Measurements from ENCODE around the gene MIDN.
"Not testable (repeated sequence)": the region's sequence is repeated elsewhere in the genome, so short reads cannot be mapped to it uniquely, and the experiment has no call there.

Gene MIDN

DNA sequence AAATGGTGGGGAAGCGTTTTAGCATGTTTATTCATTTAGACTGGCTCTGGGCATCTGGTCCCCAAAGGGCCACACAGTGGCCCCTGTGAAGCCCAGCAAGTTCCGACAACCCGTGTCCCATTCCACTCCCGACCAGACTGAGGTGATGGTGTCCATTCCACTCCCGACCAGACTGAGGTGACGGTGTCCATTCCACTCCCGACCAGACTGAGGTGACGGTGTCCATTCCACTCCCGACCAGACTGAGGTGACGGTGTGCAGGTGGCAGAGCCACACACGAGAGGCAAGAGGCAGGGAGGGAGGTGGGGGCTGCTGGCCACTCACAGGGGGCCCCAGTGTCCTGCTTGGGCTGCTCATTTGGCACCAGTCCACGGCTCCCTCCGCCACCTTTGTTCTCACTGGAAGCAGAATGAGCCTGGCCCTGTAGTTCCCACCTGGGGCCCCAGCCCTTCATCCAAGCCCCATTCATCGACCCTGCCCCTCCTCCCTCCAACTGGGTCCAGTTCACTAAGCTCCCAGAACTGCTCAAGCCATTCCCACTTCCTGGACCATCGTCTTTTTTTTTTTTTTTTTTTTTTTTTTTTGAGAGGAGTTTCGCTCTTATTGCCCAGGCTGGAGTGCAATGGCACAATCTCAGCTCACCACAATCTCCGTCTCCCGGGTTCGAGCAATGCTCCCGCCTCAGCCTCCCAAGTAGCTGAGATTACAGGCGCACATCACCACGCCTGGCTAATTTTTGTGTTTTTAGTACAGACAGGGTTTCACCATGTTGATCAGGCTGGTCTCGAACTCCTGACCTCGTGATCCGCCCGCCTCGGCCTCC is 1.9 kb upstream of the MIDN start:
- DNase-seq (ENCODE audit: low read depth) = not testable (repeated sequence)

DNA sequence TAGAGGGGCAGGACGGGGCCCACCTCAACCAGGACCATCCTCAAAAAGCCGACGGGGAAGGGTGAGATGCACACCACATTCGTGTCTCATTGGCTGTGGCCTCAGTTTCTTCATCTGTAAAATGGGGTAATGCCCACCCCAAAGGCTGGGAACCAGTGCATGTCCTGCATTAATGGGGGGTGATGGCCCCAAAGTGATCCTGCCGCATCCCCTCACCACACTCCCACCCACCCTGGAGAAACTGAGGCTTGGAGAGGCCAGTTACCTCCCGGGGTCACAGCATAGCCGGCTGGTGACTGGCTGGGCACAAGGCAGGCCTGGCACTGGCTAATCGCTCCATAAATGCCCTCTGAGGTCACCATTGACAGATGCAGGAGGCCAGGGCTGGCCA is 640 bp upstream of the MIDN start:
- DNase-seq (ENCODE audit: low read depth) = no peak

DNA sequence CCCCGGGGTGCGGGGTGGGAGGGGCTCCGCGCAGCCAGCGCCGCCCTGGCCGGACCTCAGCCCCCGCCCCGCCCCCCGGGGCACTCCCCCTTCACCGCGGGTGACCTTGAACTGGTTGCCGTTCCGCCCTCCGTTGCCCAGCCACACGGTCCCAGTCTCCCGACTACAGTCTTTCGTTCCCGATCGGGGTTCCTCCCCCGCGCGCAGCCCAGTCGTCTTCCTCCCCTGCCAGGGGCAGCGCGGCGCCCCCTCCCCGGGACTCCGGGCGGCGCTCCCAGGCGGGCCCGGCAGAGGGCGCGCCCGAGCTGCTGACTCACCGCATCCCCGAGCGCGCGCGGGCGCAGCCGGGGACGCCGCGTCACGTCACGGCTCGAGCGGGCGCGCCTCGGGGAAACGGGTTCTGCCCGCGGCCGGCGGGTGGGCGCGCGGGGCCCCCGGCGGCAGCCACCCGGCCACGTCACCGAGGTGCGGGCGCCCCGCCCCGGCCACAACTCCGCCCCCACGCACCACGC is 459 bp downstream of the MIDN start:
- peak; percentile 76 for DNase-seq (ENCODE audit: low read depth)

DNA sequence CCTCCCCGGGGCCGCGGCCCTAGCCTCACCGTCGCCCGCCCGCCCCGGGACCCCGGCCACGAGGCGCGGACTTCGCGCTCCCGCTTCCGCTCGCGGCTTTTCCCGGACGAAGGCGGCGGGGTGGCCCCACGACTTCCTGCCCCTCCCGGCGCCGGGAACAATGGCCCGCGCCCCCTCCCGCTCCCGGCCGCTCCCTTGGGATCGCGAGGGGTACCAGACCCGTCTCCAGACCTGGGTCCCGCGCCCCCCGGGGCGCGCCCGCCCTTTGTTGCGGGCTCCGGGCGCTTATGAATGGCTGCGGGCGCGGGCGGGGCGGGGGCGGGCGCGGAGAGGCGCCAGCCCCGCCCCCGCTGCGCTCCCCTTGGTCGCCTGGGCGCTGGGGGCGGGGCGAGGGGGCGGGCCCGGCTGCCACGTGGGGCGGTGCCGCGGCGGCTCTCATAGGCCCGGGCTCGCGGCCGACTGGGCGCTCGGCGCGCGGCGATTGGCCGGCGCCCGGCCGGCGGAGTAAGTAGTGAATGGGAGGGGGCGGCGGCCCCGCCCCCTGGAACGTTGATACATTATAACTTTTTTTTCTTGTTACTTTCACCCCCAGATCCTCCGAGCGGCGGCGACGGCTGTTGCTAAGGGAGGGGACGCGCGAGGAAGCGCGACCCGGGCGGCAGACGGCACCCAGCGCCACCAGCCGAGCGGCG is 1.1 kb downstream of the MIDN start:
- DNase-seq (ENCODE audit: low read depth) = peak; percentile 92

DNA sequence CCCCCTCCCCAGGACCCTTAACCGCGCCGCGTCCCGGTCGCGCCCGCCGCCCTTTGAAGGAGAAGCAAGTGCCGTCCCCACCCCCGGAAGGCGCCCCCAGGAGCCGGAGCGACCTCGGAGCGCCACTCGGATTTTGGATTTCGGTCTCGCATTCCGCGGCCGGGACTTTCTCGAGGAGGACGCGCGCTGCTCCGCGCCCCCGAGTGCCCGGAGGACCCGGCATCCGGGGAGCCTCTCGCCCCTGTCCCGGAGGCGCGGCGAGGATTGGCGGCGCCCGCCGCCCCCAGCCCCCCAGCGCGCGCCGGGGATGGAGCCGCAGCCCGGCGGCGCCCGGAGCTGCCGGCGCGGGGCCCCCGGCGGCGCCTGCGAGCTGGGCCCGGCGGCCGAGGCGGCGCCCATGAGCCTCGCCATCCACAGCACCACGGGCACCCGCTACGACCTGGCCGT is 1.6 kb downstream of the MIDN start:
- DNase-seq (ENCODE audit: low read depth) = no peak

DNA sequence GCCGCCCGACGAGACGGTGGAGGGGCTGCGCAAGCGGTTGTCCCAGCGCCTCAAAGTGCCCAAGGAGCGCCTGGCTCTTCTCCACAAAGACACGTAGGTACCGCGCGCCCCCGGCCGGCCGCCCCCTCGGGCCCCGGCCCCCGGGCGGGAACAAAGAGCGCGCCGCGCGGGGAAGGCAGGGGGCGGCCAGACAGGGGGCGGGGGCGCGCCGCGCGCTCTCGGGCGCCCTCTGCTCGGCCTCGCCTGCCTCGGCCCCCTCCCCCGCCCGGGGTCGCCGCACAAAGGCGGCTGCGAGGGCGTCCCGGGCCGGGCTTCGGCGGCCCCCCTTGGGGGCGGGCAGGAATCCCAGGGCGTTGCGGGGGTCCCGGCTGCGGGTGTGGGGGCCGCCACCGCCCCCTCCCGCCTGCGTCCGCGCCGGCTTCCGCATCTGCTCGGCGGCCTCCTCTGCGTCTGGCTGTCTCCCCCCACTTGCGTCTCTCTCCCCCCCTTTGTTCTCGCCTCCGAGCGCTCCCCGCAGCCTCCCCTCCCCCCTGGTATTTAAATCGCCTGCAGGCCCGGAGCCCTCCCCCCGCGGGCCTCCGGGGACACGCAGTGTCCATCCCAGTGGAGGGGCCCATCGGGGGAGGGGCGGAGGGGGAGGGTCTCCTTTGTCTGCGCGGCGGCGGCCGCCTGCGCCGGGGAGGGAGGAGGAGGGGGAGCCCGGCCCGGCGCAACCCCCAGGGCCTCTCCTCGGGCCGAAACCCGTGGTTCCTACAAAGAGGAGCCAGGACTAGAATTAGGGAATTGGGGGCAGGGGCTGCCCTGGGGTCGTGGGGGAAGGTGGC is 2.3 kb downstream of the MIDN start:
- DNase-seq (ENCODE audit: low read depth) = no peak

DNA sequence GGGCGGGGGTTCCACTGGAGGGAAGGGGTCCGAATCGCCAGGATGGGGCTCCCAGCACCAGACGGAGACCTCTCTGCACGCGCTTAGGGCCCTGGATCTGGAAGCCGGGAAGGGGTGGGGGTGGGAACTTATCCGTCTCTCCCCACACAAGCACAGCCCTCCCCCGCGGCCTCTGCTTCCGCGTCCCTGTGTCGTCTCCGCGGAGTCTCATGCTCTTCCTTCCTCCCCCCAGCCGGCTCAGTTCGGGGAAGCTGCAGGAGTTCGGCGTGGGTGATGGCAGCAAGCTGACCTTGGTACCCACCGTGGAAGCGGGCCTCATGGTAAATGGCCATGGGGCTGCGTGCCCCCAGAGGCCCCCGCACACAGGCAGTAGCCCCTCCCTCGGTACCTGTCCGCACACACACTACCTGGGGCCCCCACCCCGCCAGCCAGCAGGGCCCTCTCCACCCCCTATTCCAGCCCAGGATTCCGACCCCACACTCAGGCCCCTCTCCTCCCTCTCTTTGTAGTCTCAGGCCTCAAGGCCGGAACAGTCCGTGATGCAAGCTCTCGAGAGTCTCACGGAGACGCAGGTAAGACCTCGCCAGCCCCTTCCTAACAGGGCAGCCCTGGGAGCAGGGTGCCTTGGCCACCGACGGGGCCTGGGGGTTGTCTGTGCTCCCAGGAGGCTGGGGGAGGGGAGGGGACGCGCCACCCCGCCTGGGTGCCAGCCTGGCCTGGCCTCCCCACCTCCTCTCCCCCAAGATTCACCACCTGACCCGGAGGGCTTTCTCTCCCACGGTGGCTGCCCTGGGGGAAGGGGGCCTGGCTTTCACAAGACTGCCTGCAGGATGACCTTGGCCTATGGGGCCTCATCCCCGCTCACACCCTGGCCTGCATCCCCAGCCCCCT is 3.2 kb downstream of the MIDN start:
- DNase-seq (ENCODE audit: low read depth) = no peak

DNA sequence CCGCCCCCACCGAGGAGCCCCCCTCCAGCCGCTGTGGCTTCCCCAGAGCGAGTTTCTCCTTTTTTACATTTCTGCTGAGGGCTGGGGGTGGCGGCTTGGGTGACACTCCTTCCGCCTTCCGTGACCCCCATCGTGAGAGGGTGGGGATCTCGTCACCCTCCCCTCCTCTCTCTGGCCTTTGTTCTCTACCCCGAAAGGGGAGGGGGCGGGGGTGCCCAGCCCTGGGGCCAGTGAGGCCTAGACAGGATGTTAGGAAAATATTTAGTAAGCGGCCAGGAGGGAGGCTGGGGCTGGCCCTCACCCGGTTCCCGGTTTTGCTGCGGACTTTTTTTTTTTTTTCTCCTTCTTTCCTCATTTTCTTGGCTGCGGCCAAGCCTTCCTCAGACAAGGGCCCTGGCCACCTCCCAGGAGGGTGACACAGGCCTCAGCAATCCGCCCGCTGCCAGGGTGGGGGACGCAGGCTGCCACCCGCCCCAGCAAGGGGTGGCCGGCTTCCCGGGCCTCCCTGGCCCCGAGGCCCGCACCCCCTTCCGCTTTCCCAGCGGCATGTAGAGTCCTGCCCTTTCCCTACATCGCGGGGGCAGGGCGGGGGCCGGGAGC is 3.9 kb downstream of the MIDN start:
- DNase-seq (ENCODE audit: low read depth) = no peak

DNA sequence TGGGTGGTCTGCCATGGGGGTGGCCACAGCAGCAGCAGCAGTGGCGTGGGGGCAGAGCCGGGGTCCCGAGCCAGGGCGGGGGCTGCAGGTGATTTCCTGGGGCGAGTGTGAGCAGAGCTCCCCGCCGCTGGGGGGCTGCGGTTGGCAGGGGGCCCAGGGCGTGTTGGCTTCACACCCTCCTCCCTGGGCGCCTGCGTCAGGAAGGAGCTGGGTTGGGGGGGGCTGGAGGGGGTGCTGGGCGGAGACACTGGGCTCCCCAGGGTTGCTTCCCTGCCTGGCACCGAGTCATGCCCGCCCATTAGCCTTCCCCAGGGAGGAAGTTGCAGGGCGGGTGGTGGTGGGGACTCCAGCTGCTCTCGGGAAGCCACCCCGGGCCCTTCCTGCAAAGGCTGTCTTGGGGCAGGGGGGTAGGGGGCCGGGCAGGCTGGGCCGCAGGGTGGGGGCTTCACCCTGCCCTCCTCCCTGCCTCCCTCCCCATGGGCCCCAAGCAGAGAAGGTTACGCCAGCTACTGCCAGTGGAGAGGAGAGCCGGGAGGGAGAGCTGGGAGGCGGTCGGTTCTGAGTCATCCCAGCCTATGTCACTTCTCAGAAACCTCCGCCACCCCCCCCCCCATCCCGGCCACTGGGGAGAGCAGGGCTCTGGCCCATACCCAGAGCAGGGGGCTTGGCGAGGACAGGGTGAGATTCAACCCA is 4.6 kb downstream of the MIDN start:
- DNase-seq (ENCODE audit: low read depth) = no peak

DNA sequence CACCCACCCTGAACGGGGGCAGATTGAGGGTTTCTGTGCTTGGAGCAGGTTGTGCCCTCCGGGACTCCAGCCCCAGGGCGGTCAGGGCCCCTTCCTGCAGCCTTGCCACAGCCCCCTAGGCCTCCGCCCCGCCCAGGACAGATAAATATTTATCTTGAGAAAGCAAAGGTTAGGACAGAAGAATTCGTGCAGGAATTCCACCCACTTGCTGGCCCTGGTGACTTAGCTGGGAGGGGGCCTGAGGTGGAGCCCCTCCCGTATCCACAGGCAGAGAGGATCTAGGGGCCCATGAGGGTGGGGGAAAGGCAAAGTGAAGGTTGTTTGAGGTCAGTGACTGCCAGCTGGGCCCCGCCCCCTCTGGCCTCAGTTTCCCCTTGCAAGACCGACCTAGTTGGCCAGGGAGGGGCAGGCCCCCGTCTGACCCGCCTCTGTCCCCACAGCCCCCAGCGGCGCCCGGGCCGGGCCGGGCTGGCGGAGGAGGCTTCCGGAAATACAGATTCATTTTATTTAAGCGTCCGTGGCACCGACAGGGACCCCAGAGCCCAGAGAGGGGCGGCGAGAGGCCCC is 5.2 kb downstream of the MIDN start:
- no peak for DNase-seq (ENCODE audit: low read depth)

DNA sequence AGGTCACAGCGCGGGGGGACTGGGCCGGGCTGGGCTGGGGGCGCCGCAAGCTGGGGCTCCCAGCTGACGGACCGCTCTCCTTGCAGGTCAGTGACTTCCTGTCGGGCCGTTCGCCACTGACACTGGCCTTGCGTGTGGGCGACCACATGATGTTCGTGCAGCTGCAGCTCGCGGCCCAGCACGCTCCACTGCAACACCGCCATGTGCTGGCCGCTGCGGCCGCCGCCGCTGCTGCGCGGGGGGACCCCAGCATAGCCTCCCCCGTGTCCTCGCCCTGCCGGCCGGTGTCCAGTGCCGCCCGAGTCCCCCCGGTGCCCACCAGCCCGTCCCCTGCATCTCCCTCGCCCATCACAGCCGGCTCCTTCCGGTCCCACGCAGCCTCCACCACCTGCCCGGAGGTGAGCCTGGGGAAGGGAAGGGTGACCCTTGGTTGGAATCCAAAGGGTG is 5.7 kb downstream of the MIDN start:
- DNase-seq (ENCODE audit: low read depth) = no peak

DNA sequence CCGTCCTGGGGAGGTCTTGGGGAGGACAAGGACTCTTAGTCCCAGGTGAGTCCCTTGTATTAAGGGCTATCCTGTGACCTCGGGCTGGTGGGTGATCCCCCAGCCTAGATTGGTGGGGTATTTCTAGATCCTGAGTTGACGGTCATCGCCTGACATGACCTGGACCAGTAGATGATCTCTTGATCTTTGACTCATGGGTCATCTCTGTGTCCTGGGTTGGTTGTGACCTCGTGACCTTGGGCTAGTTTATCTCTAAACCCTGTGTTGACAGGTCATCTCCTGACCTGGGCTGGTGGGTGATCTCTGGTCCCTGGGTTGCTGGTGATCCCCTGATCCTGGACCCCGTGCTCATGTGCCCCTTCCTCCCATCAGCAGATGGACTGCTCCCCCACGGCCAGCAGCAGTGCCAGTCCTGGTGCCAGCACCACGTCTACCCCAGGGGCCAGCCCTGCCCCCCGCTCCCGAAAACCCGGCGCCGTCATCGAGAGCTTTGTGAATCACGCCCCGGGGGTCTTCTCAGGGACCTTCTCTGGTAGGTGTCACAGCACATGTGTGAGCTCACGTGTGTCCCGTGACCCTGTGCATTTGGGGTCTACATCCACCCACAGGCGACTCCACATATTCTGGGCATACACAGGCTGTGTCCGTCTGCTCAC is 6.3 kb downstream of the MIDN start:
- DNase-seq (ENCODE audit: low read depth) = no peak

DNA sequence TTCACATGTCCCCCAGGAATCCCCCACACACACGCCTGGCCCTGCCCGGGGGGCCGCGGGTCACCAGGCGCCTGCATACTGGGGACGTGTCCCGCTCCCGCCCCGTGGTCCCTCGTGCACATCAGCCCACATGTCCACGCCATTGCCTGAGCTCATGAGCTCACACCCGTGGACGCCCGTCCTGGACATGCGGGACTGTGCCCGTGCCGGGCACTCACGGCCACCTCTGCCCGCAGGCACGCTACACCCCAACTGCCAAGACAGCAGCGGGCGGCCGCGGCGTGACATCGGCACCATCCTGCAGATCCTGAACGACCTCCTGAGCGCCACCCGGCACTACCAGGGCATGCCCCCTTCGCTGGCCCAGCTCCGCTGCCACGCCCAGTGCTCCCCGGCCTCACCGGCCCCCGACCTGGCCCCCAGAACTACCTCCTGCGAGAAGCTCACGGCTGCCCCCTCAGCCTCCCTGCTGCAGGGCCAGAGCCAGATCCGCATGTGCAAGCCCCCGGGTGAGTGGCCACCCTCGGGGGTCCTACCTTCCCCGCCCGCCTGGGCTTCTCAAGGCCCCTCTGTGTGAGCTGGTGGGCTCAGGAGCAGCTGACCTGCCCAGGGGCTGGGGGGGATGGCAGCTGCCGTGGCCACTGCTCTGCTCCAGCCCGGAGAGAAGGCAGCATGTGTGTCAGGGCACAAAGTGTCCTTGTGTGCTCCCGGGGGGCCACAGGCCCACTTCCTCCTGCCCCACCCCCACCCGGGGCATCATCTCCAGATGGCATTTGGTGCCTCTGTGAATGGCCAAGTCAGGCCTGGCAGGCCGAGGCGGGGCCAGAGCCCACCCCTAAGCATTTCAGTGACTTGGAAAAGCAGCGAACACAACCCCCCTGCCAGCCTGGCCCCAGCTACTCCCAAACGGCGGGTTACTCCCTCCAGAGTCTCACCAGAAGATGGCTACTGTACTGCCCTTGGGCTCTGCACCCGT is 7.1 kb downstream of the MIDN start:
- DNase-seq (ENCODE audit: low read depth) = no peak

DNA sequence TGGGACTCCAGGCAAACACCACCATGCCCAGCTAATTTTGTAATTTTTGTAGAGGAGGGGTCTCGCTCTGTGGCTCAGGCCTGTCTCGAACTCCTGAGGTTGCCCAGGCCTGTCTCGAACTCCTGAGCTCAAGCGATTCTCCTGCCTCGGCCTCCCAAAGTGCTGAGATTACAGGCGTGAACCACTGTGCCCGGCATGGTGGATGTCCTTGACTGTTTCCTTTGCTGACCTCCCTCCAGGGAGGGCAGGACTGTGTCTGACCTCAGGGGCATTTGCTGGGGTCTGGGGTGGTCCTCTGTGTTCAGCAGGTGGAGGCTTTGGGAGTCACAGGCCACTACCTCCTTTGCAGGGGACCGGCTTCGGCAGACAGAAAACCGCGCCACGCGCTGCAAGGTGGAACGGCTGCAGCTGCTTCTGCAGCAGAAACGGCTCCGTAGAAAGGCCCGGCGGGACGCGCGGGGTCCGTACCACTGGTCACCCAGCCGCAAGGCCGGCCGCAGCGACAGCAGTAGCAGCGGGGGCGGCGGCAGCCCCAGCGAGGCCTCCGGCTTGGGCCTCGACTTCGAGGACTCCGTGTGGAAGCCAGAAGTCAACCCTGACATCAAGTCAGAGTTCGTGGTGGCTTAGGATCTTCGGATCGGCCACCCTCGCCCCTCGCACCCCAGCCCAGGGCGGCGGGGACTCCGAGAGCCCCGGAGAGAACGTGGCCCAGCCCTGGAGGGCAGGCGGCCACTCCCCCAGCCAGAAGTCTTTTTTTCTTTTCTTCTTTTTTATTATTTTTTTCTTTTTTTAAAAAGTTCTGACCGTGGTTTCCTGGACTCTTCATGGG is 8.5 kb downstream of the MIDN start:
- no peak for DNase-seq (ENCODE audit: low read depth)

DNA sequence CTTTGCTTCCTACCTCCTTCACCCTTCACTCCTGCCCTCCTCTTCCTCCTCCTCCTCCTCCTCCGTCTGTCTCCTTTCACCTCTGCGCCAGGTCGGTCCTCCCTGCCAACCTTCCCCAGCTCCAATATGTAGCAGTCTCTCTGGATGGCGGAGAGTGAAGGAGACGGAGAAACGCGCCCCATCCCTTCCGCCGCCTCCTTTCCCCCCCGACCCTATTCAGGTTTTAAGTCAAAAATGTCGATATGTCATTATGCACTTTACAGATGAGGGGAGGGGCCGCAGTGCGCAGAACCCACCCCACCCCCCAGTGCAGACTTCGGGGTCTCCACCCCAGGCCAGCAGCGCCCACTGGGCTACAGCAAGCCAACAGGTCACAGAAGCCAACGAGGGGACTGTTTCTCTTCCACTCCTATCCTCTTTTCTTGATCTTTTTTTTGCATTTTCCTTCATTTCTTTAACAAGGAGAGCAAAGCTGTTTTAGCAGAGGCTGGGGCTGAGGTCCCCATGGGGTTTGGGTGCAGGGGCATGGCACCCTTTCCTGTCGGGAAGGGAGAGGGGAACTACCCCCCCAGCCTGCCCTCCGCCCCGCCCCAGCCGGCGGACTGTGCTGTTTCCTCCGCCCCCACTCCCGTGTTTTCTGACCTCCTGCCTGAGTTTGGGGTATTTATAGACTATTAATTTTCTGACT is 9.2 kb downstream of the MIDN start:
- DNase-seq (ENCODE audit: low read depth) = no peak

DNA sequence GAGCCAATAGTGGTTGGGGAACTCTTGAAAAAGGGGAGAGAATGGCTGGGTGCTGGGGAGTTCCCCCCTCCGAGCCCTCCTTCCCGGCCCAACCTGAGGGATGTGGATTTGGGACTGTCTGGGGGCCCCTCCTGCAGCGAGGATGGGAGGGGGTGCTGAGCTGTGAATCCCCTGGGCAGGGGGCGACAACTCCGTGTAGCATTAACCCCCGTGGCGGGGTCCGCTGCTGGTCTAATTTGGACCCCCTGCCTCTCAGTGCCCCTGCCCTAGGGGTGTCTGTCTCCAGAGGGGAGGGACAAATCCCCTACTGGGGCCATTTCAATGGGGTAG is 9.7 kb downstream of the MIDN start:
- DNase-seq (ENCODE audit: low read depth) = no peak

DNA sequence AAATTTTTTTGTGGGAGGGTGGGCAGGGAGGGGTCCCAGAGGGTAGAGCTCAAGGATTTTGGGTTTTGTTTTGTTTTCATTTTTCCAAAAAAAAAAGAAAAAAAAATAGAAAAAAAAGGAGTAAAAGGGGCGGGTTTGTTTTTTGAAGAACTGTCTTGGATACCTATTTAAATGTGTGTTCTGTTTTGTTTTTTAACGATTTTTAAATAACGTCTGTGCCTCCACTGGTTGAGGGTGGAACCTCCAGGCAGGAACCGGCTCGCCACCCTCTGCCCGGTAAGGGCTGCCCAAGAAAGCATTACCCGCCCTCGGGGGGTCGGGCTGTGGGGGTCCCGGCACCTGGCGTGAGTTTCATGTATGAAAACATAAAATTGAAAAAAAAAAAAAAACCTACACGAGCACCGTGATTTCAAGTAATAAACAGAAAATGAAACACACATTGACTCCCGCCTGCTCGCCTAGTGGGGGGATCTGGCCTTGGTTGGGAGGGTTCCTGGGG is 10.4 kb downstream of the MIDN start:
- no peak for DNase-seq (ENCODE audit: low read depth)

Data from activated T-helper 9 cell treated with anti-CD3 and anti-CD28 coated beads, Interleukin-2, amount 50 U/mL, for 16 hours (primary cell).